OCI-LY1 (cell line): Measurements from ENCODE around the gene MPPED1.

Source experiments
- H2AFZ ChIP-seq: fragments of 200-600 bp; sonication (generic), shearing (Covaris generic); 2 replicates; pipeline ENCODE4 v1.6.0; 2014; ENCODE audit warnings: antibody characterized with exemption, mild to moderate bottlenecking, low read length
- H3F3A ChIP-seq: fragments of 200-600 bp; sonication (generic), shearing (Covaris generic); 2 replicates; pipeline ENCODE4 v1.6.0; 2014; ENCODE audit warnings: mild to moderate bottlenecking, antibody characterized with exemption, low read length, moderate library complexity; ENCODE audit not compliant: insufficient read depth
- H3K27ac ChIP-seq: fragments of 200-600 bp; sonication (generic); 2 replicates; pipeline ENCODE4 v1.5.1; 2014; ENCODE audit warnings: low read length, mixed run types, mild to moderate bottlenecking, low read depth; ENCODE audit not compliant: poor library complexity, severe bottlenecking
- H3K27me3 ChIP-seq: fragments of 200-600 bp; sonication (generic); 2 replicates; pipeline ENCODE4 v1.6.0; 2014; ENCODE audit warnings: antibody characterized with exemption, mild to moderate bottlenecking, low read length, moderate library complexity; ENCODE audit not compliant: insufficient read depth
- H3K36me3 ChIP-seq: fragments of 200-600 bp; sonication (generic); 2 replicates; pipeline ENCODE4 v1.6.1; 2014; ENCODE audit warnings: mild to moderate bottlenecking, antibody characterized with exemption, low read length, moderate library complexity, mixed read lengths; ENCODE audit not compliant: insufficient read depth
- H3K4me1 ChIP-seq: fragments of 200-600 bp; sonication (generic); 2 replicates; pipeline ENCODE4 v1.5.1; 2014; ENCODE audit warnings: mild to moderate bottlenecking, low read length, moderate library complexity; ENCODE audit not compliant: insufficient read depth, severe bottlenecking
- H3K4me2 ChIP-seq: fragments of 200-600 bp; sonication (generic), shearing (Covaris generic); 2 replicates; pipeline ENCODE4 v1.6.1; 2014; ENCODE audit warnings: low read length
- H3K4me3 ChIP-seq: fragments of 200-600 bp; sonication (generic); 2 replicates; pipeline ENCODE4 v1.5.1; 2014; ENCODE audit warnings: low read length, low read depth, mild to moderate bottlenecking, mixed read lengths; ENCODE audit not compliant: poor library complexity, severe bottlenecking
- H3K79me2 ChIP-seq: fragments of 200-600 bp; shearing (Covaris generic); 2 replicates; pipeline ENCODE4 v1.6.1; 2016; ENCODE audit warnings: mixed run types, low read length, mixed read lengths; ENCODE audit not compliant: insufficient read depth
- H3K9ac ChIP-seq: fragments of 200-600 bp; sonication (generic), shearing (Covaris generic); 2 replicates; pipeline ENCODE4 v1.6.1; 2014; ENCODE audit warnings: mild to moderate bottlenecking, low read length, mixed read lengths
- H3K9me2 ChIP-seq: fragments of 200-600 bp; sonication (generic), shearing (Covaris generic); 2 replicates; pipeline ENCODE4 v1.6.1; 2014; ENCODE audit warnings: low read depth, mild to moderate bottlenecking, low read length, mixed read lengths
- H3K9me3 ChIP-seq: fragments of 200-600 bp; shearing (Covaris generic); 2 replicates; pipeline ENCODE4 v1.6.1; 2014; ENCODE audit warnings: low read length, mixed read lengths
- H4K20me1 ChIP-seq: fragments of 200-600 bp; sonication (generic), shearing (Covaris generic); 2 replicates; pipeline ENCODE4 v1.6.0; 2016; ENCODE audit warnings: mild to moderate bottlenecking, low read length; ENCODE audit not compliant: insufficient read depth
- EZH2 ChIP-seq: fragments of 200-600 bp; sonication (generic), shearing (Covaris generic); IDR thresholded peaks from 2 replicates; pipeline ENCODE4 v1.8.0; 2017; ENCODE audit warnings: borderline replicate concordance, mixed run types, mild to moderate bottlenecking, antibody characterized with exemption, low read length, moderate library complexity, mixed read lengths
- TF ChIP-seq, protein P1 (sequence below): fragments of 200-600 bp; sonication (generic), shearing (Covaris generic); IDR thresholded peaks from 2 replicates; pipeline ENCODE4 v1.5.1; 2017; ENCODE audit warnings: mild to moderate bottlenecking, antibody characterized with exemption, low read length, moderate library complexity, mixed read lengths

Gene MPPED1

GRCh38 chr22:43505896-43506295 is 94.1 kb downstream of the MPPED1 start:
- no peaks in the 10 kb centered on the region for H3K36me3 ChIP-seq
- no peaks in the 10 kb centered on the region for H3F3A ChIP-seq
- no peaks in the 10 kb centered on the region for H3K9me3 ChIP-seq
- no peaks in the 10 kb centered on the region for H3K27me3 ChIP-seq
- no peaks in the 10 kb centered on the region for H3K4me1 ChIP-seq
- H3K4me2 ChIP-seq = no peak overlapping the region
- H3K9ac ChIP-seq = no peak overlapping the region
- H3K79me2 ChIP-seq = no peaks in the 10 kb centered on the region
- TF ChIP-seq EZH2 = no peak
- TF ChIP-seq, protein P1, sequence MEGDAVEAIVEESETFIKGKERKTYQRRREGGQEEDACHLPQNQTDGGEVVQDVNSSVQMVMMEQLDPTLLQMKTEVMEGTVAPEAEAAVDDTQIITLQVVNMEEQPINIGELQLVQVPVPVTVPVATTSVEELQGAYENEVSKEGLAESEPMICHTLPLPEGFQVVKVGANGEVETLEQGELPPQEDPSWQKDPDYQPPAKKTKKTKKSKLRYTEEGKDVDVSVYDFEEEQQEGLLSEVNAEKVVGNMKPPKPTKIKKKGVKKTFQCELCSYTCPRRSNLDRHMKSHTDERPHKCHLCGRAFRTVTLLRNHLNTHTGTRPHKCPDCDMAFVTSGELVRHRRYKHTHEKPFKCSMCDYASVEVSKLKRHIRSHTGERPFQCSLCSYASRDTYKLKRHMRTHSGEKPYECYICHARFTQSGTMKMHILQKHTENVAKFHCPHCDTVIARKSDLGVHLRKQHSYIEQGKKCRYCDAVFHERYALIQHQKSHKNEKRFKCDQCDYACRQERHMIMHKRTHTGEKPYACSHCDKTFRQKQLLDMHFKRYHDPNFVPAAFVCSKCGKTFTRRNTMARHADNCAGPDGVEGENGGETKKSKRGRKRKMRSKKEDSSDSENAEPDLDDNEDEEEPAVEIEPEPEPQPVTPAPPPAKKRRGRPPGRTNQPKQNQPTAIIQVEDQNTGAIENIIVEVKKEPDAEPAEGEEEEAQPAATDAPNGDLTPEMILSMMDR = no peak
- no peak overlapping the region for H3K27ac ChIP-seq
- H3K9me2 ChIP-seq = no peaks in the 10 kb centered on the region
- no peak overlapping the region for H3K4me3 ChIP-seq
- H2AFZ ChIP-seq = no peak overlapping the region
- no peaks in the 10 kb centered on the region for H4K20me1 ChIP-seq

DNA sequence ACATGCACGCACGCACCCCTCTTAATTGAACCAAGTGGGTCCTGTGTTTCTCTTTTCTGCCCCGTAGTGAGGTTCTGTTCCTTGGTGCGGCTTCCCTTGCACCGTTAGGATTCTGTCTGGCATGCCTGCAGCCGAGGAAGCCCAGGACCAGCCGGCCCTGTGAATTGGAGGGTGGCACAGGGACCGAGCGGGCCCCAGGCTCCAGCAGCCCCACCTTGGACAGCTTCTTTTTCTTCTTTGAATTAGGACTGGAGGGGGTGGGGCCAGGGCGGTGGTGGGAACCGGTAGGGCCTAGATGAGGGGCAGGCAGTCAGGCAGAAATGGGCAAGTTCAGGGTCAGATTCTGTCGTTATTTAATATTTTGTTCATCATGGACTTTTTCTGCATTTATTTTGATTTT is 94.7 kb downstream of the MPPED1 start:
- no peaks in the 10 kb centered on the region for H3K27me3 ChIP-seq
- no peak for TF ChIP-seq EZH2
- TF ChIP-seq, protein P1 = no peak
- H3K9me3 ChIP-seq = no peaks in the 10 kb centered on the region
- no peaks in the 10 kb centered on the region for H4K20me1 ChIP-seq
- H3K9ac ChIP-seq = no peak overlapping the region
- no peaks in the 10 kb centered on the region for H3K9me2 ChIP-seq
- no peak overlapping the region for H3K4me3 ChIP-seq
- no peak overlapping the region for H2AFZ ChIP-seq
- H3K79me2 ChIP-seq = no peaks in the 10 kb centered on the region
- H3K27ac ChIP-seq = no peak overlapping the region
- H3K4me2 ChIP-seq = no peak overlapping the region
- no peaks in the 10 kb centered on the region for H3K36me3 ChIP-seq
- H3F3A ChIP-seq = no peaks in the 10 kb centered on the region
- no peaks in the 10 kb centered on the region for H3K4me1 ChIP-seq

DNA sequence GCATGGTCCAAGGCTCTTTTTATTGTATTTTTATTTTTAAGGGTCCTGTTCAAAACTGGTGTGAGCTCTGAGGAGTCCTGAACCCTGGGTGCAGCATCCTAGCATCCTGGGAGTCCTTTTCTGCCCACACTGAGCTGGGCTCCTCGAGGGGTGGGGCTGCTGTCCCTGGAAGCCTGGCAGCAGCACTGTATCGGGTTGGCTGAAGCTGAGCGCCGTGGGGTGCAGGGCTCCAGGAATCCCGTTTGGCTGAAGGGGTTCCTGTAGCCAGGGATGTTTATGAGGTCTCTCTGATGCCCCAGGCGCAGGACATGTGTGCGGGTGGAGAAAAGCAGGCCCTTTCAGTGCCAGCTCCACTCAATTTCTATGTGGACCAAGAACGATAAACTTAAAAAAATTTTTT is 95.4 kb downstream of the MPPED1 start:
- H3K9ac ChIP-seq = no peak overlapping the region
- no peaks in the 10 kb centered on the region for H3K9me3 ChIP-seq
- no peaks in the 10 kb centered on the region for H3K79me2 ChIP-seq
- TF ChIP-seq EZH2 = no peak
- TF ChIP-seq, protein P1 = no peak
- H3K4me3 ChIP-seq = no peak overlapping the region
- no peaks in the 10 kb centered on the region for H4K20me1 ChIP-seq
- H3K4me2 ChIP-seq = no peak overlapping the region
- H3K4me1 ChIP-seq = no peaks in the 10 kb centered on the region
- no peaks in the 10 kb centered on the region for H3K9me2 ChIP-seq
- H3F3A ChIP-seq = no peaks in the 10 kb centered on the region
- no peak overlapping the region for H3K27ac ChIP-seq
- no peak overlapping the region for H2AFZ ChIP-seq
- H3K27me3 ChIP-seq = no peaks in the 10 kb centered on the region
- H3K36me3 ChIP-seq = no peaks in the 10 kb centered on the region
